Stimulated activated CD8-positive, alpha-beta memory T cell treated with anti-CD3 and anti-CD28 coated beads, Interleukin-15, amount 100 ng/mL, for 24 hours (primary cell): ENCODE measurements around the gene ARFGEF3.
"Not testable (repeated sequence)": the region's sequence is repeated elsewhere in the genome, so short reads cannot be mapped to it uniquely, and the experiment has no call there.

ENCODE experiments used
- DNase-seq: peaks from one replicate; pipeline ENCODE4 v3.0.0-alpha.2; 2020; ENCODE audit warnings: low read depth

Gene ARFGEF3

DNA sequence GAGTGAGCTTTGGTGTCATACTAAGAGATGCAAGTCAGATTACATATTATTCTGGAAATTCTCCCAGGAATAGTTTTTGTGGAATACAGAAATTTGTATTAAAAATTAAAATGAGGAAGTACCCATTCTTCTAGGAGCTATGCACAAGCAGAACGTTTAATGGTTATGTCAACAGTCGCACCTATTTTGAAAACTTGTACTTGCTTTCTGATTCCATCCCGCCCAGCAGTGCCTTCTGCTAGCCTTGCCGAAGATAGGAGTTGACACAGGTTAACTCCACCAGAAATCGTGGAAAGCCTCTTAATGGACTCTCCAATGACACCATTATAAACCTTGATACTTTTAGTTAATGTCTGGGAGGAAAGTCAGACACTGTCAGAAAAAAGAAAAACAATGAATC is 49.9 kb downstream of the ARFGEF3 start:
- DNase-seq: no peak

DNA sequence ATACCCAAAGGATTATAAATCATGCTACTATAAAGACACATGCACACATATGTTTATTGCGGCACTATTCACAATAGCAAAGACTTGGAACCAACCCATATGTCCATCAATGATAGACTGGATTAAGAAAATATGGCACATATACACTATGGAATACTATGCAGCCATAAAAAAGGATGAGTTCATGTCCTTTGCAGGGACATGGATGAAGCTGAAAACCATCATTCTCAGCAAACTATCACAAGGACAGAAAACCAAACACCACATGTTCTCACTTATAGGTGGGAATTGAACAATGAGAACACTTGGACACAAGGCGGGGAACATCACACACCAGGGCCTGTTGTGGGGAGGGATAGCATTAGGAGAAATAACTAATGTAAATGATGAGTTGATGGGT is 50.8 kb downstream of the ARFGEF3 start:
- not testable (repeated sequence) for DNase-seq

DNA sequence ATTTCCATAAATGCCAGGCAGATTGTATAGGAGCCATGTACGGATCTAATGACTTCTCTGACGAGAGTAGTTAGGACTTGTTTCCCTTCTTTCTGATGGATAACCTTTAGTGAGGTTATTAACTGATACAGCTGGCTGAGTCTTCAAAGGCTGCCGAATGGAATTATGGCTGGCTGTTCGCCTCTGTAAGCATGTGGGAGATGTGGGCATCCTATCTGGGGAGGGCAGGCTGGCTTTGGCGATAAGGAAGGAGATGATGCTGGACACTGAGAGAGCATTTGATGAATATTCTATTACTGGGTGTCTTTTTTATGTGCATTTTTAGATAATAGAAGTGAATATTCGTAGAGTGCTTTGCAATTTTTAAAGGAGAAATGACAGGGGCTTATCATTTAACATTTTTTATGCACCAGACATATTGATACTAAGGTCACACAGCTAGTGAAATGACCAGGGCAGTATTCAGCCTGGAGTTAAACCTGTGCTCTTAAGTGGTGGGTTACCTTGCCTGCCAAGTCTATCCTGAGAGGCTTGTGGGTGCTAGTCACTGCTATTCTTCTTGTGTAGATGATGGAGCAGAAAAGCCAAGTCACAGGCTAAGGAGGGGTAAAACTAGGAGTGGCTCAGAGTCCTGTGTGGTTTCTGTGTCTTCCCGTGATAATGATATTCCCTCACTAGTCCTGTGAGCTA is 53.5 kb downstream of the ARFGEF3 start:
- DNase-seq: no peak

DNA sequence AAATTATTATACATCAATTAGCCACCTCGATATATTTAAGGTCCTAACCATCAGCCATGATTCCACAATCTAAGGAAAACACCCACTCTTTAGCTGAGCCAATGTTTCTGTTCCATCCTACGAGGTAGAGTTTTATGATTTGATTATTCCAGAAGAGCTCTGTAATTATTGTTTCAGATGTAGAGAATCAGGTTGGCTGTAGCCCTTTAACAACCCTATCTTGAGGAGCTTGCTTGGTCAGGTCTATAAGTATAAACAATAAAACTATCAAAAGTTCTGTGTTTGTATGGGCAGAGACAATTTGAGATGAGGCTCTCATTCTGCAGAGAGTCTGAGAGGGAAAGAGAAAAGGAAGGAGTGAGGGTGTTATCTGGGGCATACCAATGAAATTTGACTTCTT is 56.7 kb downstream of the ARFGEF3 start, which contains the start of gene PBOV1:
Gene PBOV1, minus strand, starts transcription at position 43 of the 400 bp plus-strand sequence. CDS start 96 bp downstream, outside the sequence.
- DNase-seq: no peak

DNA sequence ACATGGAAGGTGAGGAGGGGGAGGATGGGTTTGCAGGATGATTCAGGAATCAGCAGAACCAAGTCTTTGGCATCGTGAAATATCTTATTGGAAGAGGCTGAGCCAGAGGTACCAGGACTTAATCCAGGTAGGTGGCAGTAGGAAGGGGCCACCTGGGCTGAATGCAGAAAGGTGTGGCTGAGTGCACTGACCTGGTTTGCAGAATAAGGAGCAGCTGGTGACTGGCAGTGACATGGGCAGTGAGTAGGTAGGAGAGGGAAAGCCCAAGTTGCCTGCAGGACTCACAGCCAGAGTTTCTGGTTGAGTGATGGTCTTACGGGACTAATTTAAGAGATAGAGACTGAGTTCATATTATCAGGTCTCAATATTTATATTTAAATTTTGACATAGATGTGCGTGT is 57.7 kb downstream of the ARFGEF3 start:
- no peak for DNase-seq

DNA sequence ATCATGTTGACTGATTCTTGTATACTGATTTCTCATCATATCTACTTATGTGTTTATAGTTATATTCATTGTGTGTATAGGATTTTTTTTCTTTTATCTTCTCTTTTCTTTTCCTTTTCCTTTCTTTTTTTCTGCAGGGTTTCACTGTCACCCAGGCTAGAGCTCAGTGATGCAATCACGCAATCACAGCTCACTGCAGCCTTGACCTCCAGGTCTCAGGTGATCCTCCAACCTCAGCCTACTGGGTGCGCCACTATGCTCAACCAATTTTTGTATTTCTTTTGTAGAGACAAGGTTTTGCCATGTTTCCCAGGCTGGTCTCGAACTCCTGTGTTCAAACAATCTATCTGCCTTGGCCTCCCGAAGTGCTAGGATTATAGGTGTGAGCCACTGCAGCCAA is 58.2 kb downstream of the ARFGEF3 start:
- DNase-seq: no peak

DNA sequence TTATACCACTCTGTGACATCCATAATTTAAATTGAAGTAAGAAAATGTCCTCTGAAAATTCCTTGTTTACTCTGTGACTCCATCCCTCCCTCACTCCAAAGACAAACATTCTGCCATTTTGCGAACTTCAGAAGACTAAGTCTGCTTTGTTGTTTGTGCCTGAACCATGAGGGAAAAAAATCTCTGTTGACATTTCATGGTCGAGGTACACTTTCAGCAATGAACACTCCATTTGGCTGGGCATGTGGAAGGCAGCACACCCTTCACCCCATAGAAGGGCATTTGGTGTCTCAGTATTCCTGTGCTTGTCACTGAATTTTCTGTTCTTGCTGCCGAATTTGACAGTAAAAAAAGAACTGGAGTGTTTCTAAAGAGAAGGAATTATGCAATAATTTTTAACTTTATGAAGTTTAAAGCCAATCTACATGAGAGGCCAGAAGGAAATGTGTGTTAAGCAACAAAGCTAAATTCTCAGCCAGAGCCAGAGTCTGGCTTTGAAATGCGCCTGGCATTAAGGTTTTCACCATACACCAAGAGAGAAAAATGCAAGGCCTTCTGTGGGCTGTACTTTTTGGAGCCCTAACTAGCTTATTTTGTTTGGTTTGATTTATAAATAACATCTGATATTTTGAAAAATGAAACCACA is 61.3 kb downstream of the ARFGEF3 start:
- DNase-seq: no peak

DNA sequence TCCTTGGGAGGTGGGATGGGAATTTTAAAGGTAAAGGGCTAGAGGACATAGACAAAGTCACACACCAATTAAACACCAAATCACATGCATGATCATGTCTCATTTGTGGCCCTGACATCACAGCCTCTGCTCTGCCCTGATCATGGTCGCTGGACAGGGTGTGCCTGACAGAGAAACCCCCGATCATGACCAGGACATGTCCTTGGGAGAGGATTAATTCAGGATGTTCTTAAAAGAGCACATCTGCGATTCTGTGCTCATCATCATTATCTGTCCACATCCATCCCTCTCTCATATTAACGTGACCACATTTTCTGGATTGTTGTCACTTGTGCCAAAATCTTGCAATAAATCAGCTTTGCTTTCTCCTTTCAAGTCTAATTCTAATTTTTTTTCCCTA is 64.2 kb downstream of the ARFGEF3 start:
- no peak for DNase-seq

DNA sequence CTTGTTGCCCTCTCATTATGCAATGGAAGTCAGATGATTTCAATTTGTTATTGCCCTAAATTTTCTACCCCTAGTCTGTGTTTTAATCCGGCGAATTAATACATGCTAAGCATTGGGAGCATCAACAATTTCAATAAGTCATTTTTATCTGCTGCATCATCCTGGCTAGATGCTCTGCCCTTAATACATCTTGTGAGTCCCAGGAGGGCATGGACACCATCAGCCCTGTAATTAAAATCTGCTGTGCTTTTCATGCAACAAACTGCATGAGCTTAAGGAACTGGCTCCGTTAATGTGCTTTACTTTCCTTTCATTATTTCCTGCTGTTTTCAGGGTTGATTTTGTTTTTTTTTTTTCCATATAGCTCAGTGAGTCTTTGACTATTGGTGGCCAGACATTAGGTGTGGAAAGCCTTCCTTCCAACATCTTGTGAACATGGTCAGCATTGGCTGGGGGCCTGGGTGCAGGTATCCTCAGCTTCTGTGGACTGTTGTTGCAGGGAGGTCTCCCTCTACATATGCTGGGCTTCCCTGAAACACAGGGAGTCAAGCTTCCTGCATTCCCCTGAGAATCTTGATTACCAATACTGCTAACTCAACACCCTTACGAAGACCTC is 65.1 kb downstream of the ARFGEF3 start:
- no peak for DNase-seq

DNA sequence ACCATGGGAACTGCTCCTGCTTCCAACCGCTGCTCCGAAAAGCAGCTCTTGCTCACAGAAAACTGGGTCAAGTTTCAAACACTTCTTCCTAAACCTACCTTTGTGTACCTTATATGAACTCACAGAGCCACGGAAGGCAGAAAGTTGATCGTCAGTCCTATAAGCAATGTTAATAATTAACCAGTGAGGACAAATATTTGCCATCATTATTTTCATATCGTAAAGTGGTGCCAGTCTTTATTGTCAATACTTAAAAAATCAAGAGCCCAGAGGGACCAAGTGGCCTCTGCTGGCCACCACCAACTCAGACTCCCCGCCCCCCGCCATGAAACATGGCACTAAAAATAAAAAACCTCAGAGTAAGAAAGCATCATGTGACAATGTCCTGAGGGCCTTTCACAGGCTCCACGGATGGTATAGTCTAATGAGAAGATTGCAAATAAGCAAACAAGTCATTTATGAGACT is 65.6 kb downstream of the ARFGEF3 start:
- DNase-seq: no peak

DNA sequence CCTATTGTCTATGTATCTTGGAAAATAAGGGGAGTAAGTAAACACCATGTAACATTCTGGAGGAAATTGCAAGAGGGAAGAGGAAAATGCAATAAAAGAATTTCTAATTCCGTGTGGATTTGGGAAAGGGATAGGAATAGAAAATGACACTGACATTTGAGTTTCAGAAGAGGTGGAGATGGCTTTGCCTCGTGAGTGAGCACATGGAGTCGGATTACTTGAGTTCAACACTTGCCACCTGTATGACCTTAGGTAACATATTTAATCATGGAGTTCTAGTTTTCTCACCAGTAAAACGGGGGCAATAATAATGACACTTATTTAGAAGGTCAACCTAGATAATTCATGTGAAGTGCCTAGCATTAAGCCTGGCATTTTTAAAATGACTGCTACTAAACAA is 67.3 kb downstream of the ARFGEF3 start:
- no peak for DNase-seq

DNA sequence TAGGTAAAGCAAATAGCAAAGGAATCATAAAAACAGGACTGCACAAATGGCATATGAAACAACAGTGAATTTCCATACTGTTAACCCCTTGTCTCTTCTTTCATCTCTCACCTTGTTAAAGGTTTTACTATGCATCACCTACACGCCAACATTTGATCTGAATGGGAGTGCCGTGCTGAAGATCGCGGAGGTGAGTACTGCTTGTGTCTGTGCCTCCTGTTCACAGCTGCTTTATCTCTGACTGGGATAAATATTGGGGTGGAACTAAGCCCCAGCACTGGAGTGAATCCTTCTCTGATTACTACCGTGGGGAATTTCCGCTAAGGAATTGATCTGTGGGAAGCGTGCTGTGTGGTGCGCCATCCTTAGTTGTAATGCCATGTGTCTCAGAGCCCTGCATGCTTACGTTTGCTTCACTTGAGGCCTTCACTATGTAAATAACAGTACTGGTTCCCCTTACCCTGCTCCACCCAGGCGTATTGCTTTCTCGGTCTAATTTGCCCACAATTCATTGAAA is 68.0 kb downstream of the ARFGEF3 start:
- no peak for DNase-seq

DNA sequence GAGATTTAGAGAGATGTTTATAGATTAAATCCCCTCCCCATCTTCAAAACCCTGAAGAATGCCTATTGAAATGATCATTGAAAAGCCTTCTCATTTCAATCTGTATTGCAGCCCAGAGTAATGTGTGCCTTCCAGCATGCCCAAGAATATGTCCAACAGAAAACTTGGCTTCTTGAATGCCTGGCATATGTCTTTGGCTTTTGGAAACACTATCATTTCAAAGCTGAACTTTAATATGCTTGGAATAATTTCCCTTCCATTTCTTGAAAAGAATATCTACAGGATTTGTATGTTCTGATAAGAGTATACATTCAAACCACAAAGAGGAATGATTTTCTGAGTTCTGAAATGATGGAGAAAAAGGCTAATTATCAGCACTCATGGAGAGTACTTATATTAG is 68.5 kb downstream of the ARFGEF3 start:
- DNase-seq: no peak

DNA sequence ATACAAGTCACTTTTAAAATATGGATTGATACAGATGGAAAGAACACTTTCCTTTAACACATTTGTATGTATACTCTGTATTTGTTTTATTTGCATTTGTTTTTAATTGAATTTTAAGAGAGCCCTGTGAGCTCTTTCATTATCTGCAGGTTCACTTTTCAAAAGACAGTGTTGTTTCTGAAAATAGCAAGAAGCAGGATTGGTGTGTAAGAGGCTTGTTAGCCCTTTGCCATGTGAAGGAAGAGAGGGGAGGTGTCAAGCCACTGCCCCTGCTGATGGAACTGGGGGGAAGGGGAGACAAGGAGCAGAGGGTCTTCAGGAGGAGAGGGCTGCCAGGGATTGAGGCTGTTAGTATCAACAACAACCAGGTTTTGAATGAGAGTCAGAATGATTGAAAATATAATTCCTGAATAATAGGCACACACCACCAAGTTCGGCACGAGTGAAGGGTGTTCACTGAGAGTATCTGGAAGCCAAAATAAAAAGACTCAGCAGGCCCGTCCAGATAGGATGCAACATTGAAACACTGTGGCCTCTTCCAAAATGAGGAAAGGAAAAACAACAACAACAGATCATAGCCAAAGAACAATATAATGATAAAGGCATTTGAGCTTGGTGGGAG is 69.1 kb downstream of the ARFGEF3 start:
- DNase-seq: no peak

DNA sequence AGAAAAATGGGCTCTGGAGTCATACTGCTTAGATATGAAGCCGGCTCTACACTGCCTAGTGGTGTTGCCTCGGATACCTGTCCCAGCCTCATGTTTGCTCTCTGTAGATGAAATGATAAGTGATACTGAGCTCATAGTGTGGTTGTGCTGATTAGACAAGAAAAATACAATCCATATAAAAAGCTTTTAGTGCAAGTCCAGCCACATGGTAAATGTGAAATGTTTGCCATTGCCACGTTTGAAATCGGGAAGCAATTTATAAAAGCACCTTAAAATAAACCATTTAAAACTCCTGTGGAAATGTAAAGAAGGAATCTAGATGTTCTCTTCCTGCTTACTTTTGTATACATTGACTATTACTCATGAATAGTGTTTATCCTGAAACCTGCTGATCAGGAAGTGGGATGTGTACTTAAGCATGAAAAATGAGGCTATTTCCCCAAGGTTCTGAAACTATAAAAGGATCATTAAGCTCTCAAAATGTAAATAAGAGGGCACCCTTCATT is 69.7 kb downstream of the ARFGEF3 start:
- no peak for DNase-seq

DNA sequence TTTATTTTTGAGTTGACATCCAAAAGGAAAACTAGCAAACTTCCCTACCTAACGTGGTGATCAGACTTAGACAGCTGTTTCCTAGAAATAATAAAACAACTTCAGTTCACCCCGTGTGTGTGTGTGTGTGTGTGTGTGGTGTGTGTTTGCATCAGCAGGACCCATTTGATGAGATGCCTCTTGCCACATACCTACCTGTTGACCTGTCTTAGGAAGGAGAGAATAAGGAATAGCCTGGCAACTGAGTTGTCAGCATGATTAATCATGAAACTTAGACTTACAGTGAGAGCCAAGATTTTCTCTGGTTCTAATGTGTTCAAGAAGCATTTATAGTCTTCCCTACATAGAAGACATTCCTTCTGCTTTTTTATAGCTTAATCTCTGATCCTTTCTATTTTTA is 72.6 kb downstream of the ARFGEF3 start:
- no peak for DNase-seq

DNA sequence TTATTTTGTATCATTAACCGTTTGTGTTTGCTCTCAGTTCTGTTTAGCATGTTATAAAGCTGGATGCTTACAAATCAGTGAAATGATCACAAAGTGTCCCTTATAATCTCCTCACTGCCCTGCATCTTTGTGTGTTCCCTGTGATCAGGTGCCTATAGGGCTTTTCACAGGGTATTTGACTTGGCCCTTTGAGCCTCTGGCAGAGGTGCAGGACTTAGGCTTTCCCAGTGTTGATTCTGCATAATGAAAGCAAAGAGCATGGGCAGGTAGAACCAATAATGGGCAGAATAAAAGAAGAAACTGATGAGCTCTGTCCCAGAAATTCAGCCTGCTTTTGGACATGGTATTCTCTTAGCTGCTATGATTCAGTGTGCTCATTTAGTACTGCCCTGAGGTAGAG is 73.5 kb downstream of the ARFGEF3 start:
- no peak for DNase-seq

DNA sequence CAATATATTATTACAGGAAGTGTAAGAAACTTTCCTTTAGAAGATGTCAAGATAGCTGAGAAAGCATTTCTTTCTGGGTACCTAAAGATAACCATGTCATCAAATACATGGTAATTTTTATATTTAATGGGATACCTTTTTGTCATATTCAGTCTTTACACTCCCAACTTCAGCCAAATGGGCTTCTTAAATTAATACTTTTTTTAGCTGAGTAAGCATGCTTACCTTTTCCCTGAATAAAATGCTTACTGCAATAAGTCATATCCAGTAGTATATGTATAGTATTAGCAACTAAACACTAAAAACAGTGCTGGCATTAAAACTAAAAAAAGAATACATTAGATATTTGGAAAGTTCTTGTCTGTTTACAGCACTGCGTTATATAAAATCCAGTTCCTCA is 74.0 kb downstream of the ARFGEF3 start:
- DNase-seq: no peak

DNA sequence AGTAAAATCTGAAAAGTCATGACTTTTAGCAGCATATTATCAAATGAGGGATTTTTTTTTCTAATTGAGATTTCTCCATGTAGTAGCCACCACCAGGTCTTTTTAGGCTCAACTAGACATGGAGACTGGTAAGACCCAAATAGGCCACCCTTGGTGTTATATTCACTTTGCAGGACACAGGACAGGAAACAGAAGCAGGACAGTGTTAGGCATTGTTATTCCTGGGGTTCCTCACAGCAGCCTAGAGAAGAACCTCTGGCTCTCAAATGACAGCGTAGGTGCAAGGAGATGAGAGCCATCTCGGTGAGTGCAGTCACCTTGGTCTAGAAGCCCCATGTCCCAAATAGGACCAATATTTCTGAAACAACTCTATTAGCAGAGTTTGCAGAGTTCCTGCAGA is 75.7 kb downstream of the ARFGEF3 start:
- no peak for DNase-seq

DNA sequence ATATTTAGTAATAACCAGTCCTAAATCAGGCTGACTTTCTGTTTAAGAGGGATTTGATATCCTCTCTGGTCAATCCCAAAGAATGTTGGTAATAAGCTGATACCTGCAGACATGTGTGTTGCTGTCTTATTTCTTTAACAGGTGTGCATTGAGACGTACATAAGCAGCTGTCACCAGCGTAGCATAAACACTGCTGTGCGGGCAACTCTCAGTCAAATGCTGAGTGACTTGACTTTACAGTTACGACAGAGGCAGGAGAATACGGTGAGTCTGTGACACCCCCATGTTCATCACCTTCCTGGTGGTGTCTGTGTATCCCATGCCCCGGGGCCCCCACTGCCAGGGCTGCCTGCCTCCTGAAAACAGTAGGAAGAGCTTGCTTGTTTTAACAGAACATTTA is 76.6 kb downstream of the ARFGEF3 start:
- no peak for DNase-seq

DNA sequence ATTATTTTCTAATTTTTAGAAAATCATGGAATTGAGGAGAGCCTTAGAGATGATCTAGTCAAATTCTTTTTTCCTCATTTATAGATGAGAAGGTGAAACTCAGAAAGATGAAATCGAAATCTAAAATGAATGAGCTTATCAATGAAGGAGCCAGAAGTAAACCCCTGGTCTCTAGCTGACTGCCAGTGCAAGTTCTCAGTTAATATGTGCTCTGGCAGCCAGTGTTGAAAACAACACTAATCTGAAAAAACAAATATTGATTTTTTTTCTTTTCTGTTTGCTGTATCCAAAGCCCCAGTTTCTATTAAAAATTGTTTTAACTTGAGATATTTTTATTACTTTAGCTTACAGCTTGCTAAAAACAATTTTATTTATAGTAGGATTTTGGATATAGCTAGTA is 78.0 kb downstream of the ARFGEF3 start:
- no peak for DNase-seq

DNA sequence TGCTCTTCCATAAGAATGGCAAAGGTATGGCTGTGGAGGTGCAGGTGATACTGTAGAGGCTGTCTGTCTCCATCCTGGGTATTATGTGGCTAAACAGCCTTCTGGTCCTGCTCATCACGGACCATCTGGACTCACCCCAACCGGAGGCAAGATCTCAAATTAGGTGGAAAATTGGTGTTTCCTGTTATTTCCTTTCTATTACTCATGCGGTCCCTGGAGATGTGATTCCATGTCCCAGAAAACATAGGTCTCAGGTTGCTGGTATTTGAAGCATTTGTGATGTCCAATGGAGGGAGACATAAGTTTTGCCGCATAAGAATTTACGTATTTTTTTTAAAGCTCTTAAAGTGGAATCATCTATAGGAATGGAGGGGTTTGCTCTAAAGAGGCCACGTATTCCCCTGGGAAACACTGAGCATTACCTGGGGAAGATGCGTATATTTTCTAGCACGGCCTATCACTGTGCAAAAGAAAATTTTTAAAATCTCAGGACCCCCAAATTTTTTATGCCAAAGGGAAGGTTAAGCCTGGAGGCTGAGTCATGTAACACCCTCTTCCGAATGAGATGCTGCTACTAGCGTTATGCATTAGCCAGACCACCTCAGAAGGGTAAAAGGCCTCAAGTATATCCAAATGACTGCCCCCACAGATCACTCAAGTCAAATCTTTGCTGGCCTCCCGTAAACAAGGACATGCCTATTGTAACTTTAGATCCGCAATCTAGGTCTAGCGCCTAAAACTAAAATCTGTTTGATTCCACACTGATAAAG is 78.9 kb downstream of the ARFGEF3 start:
- DNase-seq: no peak
